Measurements from ENCODE around the gene MAGEB17.
"Not testable (repeated sequence)": the region's sequence is repeated elsewhere in the genome, so short reads cannot be mapped to it uniquely, and the experiment has no call there.

The MAGEB17 gene

DNA sequence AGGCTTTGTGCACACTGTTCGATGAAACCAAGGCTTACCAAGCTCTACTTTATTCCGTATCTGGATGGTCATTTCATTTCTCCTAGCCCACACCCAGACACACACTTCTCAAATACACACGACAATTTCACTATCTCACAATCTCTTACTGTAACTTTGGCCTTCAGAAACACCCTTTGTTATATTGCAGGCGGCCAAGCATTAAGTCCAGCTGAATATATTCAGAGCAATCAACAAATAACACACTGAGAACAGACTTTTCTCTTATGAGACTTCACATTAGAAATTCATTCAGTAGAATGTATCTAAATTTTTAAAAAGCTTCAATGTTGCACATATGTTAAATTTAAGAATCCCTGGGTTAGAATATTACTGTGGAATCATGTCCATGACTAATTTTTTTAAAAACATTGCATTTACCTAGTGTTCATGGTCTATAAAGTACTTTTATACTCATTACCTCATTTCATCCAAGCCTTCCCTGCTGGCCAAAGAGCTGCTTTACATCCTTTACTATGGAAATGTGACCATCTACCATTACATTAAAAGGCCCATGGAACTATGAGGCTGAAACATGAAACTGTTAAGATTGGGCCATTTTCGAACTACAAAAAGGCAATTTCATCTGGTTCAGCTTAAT lies 10.5 kb upstream of the MAGEB17 start:
- DNase-seq = no peak

DNA sequence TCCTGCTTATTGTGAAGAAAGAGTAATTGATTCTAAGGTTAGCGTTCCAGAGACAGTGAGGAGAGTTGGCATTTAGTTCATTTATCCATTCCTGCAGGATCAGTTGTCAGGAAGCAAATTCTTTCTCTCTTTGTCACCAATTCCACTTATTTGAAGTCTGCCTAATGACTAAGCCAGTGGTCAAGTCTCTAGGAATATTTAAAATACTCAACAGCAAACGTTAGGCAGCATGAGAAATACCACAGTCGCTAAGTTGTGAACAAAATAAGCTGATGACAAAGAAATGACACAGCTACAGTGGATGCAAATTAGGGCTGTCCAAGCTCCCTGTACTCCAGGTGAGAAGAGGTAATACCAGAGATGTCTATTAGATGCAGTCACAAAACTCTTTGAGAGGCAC lies 6.6 kb upstream of the MAGEB17 start:
- DNase-seq = peak; percentile 48 to 84

GRCh38 chrX:16161173-16161572 lies 6.1 kb upstream of the MAGEB17 start:
- DNase-seq = not testable (repeated sequence)

DNA sequence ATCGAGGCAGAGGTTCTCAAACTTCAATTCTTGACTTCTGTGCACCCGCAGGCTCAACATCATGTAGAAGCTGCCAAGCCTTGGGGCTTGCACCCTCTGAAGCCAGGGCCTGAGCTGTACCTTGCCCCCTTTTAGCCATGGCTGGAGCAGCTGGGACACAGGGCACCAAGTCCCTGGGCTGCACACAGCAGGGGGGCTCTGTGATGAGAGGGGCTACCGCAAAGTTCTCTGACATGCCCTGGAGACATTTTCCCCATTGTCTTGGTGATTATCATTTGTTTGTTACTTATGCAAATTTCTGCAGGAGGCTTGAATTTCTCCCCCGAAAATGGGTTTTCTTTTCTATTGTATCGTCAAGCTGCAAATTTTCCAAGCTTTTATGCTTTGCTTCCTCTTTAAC lies 4.9 kb upstream of the MAGEB17 start:
- DNase-seq = no peak

- DNase-seq = no peak
Measured at GRCh38 chrX:16164748-16165147, 2.5 kb upstream of the MAGEB17 start.

DNA sequence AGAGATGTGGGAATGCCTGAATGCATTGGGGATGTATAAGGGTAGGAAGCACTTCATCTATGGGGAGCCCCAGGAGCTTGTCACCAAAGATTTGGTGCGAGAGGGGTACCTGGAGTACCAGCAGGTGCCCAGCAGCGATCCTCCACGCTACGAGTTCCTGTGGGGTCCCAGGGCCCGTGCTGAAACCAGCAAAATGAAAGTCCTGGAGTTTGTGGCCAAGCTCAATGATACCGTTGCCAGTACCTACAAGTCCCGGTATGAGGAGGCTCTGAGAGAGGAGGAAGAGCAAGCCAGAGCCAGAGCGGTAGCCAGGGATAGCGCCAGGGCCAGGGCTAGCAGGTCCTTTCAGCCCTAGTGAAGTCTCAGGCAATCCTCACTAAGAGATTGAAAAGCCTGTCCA lies 3.8 kb downstream of the MAGEB17 start:
- no peak for DNase-seq

DNA sequence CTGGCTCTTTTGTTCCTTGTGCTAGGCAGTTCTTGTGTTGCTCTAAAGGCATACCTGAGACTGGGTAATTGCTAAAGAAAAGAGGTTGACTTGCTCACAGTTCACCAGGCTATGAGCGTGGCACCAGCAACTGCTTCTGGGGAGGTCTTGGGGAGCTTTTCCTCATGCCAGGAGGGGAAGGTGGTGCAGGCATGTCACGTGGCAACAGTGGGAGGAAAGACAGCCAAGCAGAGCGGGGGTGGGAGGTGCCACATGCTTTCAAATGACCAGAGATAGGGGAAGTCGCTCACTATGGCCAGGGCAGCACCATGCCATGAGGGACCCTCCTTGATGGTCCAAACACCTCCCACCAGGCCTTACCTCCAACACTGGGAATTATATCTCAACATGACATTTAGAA lies 4.7 kb downstream of the MAGEB17 start:
- DNase-seq = no peak

DNA sequence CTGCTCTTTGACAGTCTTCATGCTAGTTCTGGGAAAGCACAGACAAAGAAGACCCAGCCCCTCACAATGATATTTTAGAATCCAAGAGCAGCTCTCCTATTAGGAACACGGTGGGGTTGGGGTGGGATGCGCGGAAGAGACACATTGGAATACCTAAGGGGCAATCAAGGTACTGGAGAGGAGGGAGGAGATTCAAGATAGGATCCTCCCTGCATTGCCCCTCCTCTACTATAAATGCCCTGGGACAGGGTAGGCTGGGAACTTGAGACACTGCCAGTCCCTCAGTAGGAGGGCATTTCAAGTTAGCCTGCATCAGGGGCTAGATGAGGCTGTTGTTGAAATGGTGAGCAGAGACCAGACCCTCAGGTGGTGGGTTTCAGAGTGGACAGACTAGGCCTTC lies 5.1 kb downstream of the MAGEB17 start:
- DNase-seq = no peak

GRCh38 chrX:16175329-16176061 lies 8.2 kb downstream of the MAGEB17 start:
- no peak for DNase-seq

- DNase-seq = no peak
Measured at GRCh38 chrX:16177260-16177659, 10.0 kb downstream of the MAGEB17 start.

DNA sequence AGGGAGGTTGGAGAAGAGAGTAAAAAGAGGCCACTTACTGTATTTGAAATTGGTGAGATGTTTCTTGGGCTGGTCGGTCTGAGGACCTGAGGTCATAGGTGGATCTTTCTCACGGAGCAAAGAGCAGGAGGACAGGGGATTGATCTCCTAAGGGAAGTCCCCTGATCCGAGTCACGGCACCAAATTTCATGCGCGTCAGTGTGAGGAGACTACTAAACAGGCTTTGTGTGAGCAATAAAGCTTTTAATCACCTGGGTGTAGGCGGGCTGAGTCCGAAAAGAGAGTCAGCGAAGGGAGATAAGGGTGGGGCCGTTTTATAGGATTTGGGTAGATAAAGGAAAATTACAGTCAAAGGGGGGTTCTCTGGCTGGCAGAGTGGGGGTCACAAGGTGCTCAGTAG lies 16.6 kb downstream of the MAGEB17 start:
- not testable (repeated sequence) for DNase-seq

DNA sequence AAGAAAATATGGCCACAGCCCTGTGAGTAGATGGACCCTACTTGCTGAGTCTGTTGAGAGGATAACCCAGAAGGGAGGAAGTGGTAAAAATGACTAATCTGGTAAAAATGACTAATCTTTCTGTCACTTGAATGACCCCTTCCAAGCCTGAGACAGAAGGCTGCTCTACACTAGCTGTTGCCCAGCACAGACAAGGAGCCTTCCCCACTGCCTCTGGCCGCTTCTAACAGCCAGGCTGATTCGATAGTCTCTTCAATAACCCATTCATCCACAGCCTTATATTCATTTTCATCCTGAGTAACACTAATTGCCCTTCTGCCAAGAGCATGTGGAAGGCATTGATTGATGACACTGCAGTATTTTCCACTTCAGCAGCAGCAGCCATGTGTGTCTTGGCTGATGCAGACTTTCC lies 18.4 kb downstream of the MAGEB17 start:
- DNase-seq = peak; percentile 16 to 61

DNA sequence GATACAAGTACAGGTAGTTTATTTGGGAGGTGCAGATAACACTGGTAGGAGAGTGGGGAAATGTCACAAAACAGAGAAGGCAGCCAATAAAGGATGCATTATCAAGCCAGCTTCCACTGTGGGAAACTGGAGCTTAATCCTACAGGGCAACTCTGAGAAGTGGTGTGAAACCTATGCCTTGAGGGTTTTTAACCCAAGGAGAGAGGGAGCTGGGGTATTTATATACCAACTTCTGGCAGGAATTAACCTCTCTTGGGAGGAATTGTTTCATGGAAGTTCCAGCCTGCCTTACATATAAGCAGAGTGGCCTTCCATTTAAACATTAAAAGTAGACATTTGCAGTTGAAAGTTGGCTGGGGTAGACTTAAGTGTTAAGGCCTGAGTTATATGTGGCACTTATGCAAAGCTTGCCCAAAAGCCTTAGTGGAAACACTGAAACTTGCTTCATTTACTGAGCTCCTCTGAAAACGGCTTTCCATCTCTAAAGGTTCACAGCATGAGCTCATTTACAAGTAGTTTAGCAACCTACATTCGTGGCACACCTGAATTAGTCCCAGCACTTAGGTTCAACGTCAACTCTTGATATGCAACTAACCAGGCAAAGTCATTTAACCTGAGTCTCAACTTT lies 19.2 kb downstream of the MAGEB17 start:
- no peak for DNase-seq

DNA sequence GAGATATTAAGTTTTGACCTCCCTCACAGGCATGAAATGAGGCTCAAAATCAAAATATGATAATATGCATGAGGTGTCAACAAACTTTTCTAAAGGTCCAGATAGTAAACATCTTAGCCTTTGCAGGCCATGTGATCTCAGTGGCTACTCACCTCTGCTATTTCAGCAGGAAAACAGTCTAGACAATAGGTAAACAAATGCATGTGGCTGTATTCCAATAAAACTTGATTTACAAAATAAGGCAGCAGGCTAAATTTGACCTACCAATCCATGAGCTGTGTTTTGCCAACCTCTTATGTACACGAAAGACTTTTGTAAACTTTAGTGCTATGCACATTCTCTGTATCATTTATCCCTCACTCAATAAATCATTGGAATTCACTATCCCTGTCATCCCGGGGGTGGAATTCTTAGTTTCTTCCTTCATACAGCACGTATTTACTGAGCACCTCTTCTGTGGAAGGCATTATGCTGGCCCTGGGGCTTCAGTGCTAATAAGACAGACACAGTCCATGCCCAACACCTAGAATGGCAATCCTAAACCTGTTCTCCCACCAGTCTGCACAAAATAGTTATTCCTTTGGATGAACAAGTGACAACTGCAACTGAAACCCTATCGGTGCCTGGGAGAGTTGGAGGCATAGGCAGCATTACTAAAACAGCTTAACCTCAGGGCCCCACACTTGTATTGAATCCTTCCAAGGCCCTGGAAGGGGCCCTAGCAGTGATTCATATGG lies 19.9 kb downstream of the MAGEB17 start:
- no peak for DNase-seq

DNA sequence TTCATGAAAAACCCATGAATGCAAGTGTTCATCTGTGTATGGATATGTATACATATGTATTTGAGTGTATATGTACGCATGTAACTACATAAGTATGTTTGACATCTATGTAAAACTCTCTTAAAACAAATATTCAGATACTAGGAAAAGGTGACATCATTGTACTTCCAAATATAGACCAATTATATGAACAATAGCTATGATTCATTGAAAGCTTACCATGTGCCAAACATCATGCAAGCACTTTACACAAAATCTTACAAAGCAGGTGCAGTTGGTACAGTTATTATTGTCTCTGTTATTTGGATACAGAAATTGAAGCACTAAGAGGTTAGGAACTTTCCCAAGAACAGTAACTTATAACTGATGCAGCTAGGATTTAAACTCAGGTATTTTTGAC lies 21.4 kb downstream of the MAGEB17 start:
- no peak for DNase-seq

GRCh38 chrX:16191605-16192004 lies 24.3 kb downstream of the MAGEB17 start:
- no peak for DNase-seq

DNA sequence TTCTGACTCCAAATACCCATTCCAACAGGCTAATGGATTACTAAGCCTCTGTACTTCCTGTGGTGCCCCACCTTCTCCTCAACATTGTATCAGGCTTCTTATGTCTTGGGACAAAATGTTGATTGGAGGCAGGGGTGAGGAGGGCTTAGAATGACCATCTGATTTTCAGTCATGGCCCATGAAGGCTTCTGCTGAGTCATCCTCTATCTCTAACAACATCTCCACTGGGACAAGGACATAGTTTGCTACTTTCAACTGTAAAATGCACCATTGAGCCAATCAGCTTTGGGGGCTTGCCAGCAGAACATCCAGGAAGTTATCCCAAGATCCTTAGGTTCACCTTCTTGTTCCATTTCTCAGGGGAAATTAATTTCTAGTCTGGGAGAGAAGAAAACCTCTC lies 29.5 kb downstream of the MAGEB17 start:
- DNase-seq = no peak

DNA sequence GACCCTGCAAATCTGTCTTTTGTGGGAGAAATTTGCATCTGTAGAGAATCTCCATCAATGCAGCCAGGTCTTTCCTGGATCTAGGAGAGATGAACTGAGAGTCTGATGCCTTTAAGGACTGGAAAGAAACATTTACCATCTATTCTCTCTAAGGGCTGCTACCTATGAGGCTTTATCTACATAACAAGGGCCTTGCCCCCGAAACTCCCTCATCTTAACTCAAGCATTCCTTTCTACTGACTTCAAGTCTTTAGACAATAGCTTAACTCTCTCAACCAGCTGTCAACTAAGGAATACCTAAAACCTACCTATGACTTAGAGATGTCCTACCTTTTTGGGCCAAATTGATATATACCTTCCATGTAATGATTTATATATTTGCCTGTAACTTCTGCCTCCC lies 32.1 kb downstream of the MAGEB17 start:
- no peak for DNase-seq

- DNase-seq = no peak
Measured at GRCh38 chrX:16202943-16203342, 35.7 kb downstream of the MAGEB17 start.

GRCh38 chrX:16204538-16204937 lies 37.3 kb downstream of the MAGEB17 start:
- no peak for DNase-seq

- no peak for DNase-seq
Measured at GRCh38 chrX:16205840-16206239, 38.6 kb downstream of the MAGEB17 start.

DNA sequence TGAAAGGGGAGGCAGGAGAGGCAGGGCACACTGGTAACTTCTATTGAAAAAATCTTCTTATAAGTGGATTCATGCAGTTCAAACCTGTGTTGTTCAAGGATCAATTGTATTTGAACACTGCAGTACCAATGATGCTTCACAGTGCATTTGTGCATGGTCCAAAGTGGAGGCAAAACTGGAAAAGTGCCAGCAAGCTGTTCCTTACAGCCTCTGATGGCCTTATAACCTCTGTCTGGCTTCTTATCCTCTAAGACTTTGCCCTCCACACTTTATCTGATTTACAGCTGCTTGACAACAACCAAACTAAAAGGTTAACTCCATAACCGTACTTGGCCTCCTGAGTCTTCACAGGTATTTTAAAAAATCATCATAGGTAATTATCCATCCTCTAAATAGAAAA lies 40.4 kb downstream of the MAGEB17 start:
- DNase-seq = no peak

DNA sequence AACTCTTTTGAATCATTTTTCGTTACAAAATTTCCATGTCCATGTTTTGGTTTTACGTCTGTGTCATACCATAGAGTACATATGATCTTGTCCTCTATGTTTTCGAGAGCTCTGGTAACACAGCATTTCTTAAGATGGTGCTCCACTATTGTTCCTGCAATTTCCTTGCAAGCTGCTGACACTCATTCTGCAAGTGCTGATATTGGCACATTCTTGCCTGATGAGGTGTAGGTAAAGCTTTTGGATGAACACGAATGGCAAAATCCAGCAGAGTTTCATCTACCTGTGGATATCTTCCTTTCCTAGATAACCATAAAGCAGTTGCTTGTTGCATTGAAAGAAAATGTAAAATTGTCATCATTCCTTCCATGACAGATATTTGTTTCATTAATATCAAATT lies 41.3 kb downstream of the MAGEB17 start:
- no peak for DNase-seq

GRCh38 chrX:16210061-16210460 lies 42.8 kb downstream of the MAGEB17 start:
- DNase-seq = no peak

Data from SW 1271 (cell line).